Dorsolateral prefrontal cortex (tissue), 118 donors: ENCODE data around the gene DDO. TPM values are rescaled to one million over a fixed set of nuclear protein-coding genes. Genes with fewer than 3 reads are reported as not detected.

ENCODE experiments used
- total RNA-seq, 120 experiments: library from RNA; stranded (reverse); gene quantifications; one replicate each; pipeline versions ENCODE4 v1.2.3 to v1.2.4, GENCODE V29; 2022

The DDO gene
- total RNA-seq, 120 experiments from 2014 or later = 1.2 to 8.6 (median 3.6) TPM

Other genes with a start within 250 kb of the DDO start
- gene WASF1, start 235.9 kb downstream of the DDO start, total RNA-seq = 100 to 1,000 TPM in 106 of 120 experiments, 10 to 100 TPM in 14; 44.7 to 218 (median 145) TPM
- gene CDC40, start 235.1 kb downstream of the DDO start, total RNA-seq = 10 to 100 TPM; 16.6 to 60.0 (median 36.2) TPM
- gene METTL24, start 57.2 kb downstream of the DDO start, total RNA-seq = 10 to 100 TPM in 1 of 120 experiments, 1 to 10 TPM in 119; 2.2 to 10.3 (median 4.6) TPM
- 1 to 10 TPM in 8 of 120 experiments, under 1 TPM in 23, not detected in 89; 0.24 to 2.8 (median 0.73) TPM for gene SLC22A16, start 61.0 kb upstream of the DDO start, total RNA-seq